Measurements from ENCODE around the gene FNDC3B.
A peak's percentile ranks its signal among the peaks of the same experiment; 100 is the strongest.

The FNDC3B gene

GRCh38 chr3:172080503-172080902 lies 41.1 kb downstream of the FNDC3B start:
- Histone ChIP-seq H3K27ac (peak overlapping the region; percentile 14), H3K27me3 (no peaks in the 10 kb centered on the region), H3K36me3 (peaks cover 10% of the 10 kb centered on the region), H3K9me3 (no peaks in the 10 kb centered on the region), H3K4me1 (ENCODE audit: control insufficient read depth in 1 of 2, insufficient read depth in 1 of 2, low read depth in 1 of 2, low read length in 1 of 2) (peaks cover 27 to 36% of the 10 kb centered on the region in 2 experiments), H3K4me3 (ENCODE audit: low read depth in 1 of 2, low read length in 1 of 2) (no peak overlapping the region)
- TF ChIP-seq, protein P1, sequence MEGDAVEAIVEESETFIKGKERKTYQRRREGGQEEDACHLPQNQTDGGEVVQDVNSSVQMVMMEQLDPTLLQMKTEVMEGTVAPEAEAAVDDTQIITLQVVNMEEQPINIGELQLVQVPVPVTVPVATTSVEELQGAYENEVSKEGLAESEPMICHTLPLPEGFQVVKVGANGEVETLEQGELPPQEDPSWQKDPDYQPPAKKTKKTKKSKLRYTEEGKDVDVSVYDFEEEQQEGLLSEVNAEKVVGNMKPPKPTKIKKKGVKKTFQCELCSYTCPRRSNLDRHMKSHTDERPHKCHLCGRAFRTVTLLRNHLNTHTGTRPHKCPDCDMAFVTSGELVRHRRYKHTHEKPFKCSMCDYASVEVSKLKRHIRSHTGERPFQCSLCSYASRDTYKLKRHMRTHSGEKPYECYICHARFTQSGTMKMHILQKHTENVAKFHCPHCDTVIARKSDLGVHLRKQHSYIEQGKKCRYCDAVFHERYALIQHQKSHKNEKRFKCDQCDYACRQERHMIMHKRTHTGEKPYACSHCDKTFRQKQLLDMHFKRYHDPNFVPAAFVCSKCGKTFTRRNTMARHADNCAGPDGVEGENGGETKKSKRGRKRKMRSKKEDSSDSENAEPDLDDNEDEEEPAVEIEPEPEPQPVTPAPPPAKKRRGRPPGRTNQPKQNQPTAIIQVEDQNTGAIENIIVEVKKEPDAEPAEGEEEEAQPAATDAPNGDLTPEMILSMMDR (IDR thresholded peaks at IDR 0.05) = no peak

DNA sequence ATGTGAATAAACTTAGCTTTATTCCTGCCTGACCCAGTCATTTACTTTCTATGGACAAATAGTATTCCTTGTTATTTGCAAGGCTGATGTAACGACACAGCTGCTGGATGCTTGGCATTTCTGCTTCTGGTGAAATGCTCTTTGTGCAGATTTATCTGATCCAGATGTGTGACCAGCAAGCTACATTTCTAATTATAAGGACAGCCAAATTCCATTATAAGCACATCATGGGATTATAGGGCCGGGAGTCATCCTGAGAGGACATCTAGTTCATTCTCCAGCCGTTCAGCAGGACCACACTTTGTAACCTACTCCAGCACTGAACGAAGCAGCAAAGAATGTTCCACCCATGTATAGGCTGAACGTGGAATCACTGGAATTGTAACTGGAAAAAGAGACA lies 42.9 kb downstream of the FNDC3B start:
- peaks cover 10% of the 10 kb centered on the region for H3K36me3 ChIP-seq
- peaks cover 16 to 25% of the 10 kb centered on the region in 2 experiments for H3K4me1 ChIP-seq (ENCODE audit: control insufficient read depth in 1 of 2, insufficient read depth in 1 of 2, low read depth in 1 of 2, low read length in 1 of 2)
- TF ChIP-seq, protein P1 (IDR thresholded peaks at IDR 0.05) = no peak

DNA sequence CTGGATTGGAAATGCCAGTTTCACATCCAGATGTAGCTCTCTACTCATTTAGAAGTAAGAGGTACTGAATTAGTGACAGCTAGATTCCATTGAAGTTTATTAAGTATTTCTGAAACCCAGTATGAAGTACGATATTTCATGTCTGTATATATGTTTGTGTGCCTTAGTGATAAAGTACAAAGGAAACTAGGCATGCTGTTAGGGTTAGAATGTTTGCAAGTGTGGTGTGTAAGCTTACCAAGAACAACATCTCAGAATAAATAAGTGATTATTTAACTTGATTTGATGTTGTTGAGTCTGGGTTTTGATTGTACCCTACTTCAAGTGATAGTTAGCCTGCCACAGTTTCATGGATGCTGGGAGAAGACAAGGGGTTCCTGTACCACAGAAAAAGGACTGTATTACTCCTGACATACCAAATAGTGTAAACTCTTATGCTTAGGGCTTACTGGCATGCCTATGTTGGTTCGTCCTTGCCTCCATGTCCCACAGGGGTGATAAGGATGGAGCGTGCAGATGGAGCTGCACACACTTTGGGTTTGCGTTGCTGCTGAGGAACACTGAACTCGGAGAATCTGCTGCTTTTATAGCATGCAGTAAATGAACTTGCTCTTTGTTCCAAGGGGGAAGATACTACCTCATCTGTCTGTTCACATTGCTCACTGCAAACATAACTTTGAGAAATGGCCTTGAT lies 43.6 kb downstream of the FNDC3B start:
- Histone ChIP-seq H3K9me3 (no peaks in the 10 kb centered on the region), H3K36me3 (peaks cover 10% of the 10 kb centered on the region), H3K27me3 (no peaks in the 10 kb centered on the region), H3K27ac (no peak overlapping the region), H3K4me3 (ENCODE audit: low read depth in 1 of 2, low read length in 1 of 2) (no peak overlapping the region), H3K4me1 (ENCODE audit: control insufficient read depth in 1 of 2, insufficient read depth in 1 of 2, low read depth in 1 of 2, low read length in 1 of 2) (peaks cover 17 to 26% of the 10 kb centered on the region in 2 experiments)
- TF ChIP-seq, protein P1 (IDR thresholded peaks at IDR 0.05) = no peak

More for the DNA sequence above, 42.9 kb downstream of the FNDC3B start:
- Histone ChIP-seq H3K4me3 (ENCODE audit: low read depth in 1 of 2, low read length in 1 of 2) (no peak overlapping the region), H3K27ac (no peak overlapping the region), H3K9me3 (no peaks in the 10 kb centered on the region), H3K27me3 (no peaks in the 10 kb centered on the region)

DNA sequence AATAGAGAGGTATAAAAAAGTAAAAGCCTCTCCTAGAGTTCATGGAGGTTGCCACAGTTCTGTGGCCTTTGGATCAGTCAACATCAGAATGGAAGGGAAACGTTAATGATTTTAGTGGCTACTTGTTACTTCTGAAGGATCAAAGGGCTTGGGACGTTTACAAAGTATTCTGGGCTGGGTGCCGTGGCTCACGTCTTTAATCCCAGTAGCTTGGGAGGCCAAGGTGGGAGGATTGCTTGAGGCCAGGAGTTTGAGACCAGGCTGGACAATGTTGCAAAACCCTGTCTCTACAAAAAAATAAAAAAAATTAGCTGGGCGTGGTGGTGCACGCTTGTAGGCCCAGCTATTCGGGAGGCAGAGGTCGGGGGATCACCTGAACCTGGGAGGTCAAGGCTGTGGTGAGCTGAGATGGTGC lies 44.6 kb downstream of the FNDC3B start:
- peaks cover 10% of the 10 kb centered on the region for H3K36me3 ChIP-seq
- TF ChIP-seq, protein P1 (IDR thresholded peaks at IDR 0.05) = no peak
- no peaks in the 10 kb centered on the region for H3K9me3 ChIP-seq
- no peak overlapping the region for H3K4me3 ChIP-seq (ENCODE audit: low read depth in 1 of 2, low read length in 1 of 2)
- H3K27me3 ChIP-seq = no peaks in the 10 kb centered on the region
- peaks cover 14 to 26% of the 10 kb centered on the region in 2 experiments for H3K4me1 ChIP-seq (ENCODE audit: control insufficient read depth in 1 of 2, insufficient read depth in 1 of 2, low read depth in 1 of 2, low read length in 1 of 2)
- H3K27ac ChIP-seq = no peak overlapping the region

GRCh38 chr3:172084871-172085556 lies 45.6 kb downstream of the FNDC3B start:
- H3K4me3 ChIP-seq (ENCODE audit: low read depth in 1 of 2, low read length in 1 of 2) = no peak overlapping the region
- H3K36me3 ChIP-seq = peaks cover 10% of the 10 kb centered on the region
- no peaks in the 10 kb centered on the region for H3K9me3 ChIP-seq
- peaks cover 17 to 25% of the 10 kb centered on the region in 2 experiments for H3K4me1 ChIP-seq (ENCODE audit: control insufficient read depth in 1 of 2, insufficient read depth in 1 of 2, low read depth in 1 of 2, low read length in 1 of 2)
- TF ChIP-seq, protein P1 (IDR thresholded peaks at IDR 0.05) = no peak
- H3K27me3 ChIP-seq = no peaks in the 10 kb centered on the region
- H3K27ac ChIP-seq = no peak overlapping the region
